Thyroid gland (tissue), 4 donors: ENCODE data around the gene AGBL1. TPM values are rescaled to one million over a fixed set of nuclear protein-coding genes. Genes with fewer than 3 reads are reported as not detected.

Experiments used
- DNase-seq, 2 donors: peaks; one replicate each; pipeline ENCODE4 v3.0.0-alpha.2; 2019
- H3K27ac ChIP-seq, 3 donors: fragments of 200-600 bp; sonication (generic); 1 replicate in 2 of 3; 2 replicates in 1 of 3; pipeline ENCODE4 v1.5.1; 2016 to 2019; ENCODE audit warnings: mild to moderate bottlenecking in 1 of 3, moderate library complexity in 1 of 3
- H3K27me3 ChIP-seq: fragments of 200-600 bp; sonication (generic); one replicate; pipeline ENCODE4 v1.5.1; 2019
- H3K36me3 ChIP-seq, 2 donors: fragments of 200-600 bp; sonication (generic); one replicate each; pipeline ENCODE4 v1.5.1; 2016 to 2019
- H3K4me1 ChIP-seq, 2 donors: fragments of 200-600 bp; sonication (generic); one replicate each; pipeline ENCODE4 v1.5.1; 2017 to 2019
- H3K4me3 ChIP-seq, 3 donors: fragments of 200-600 bp; sonication (generic); replicated peaks in 1 of 3; 1 replicate in 2 of 3; 2 replicates in 1 of 3; pipeline ENCODE4 v1.5.1; 2016; ENCODE audit warnings: mild to moderate bottlenecking in 1 of 3
- H3K9me3 ChIP-seq: fragments of 200-600 bp; sonication (generic); one replicate; pipeline ENCODE4 v1.5.1; 2017
- CTCF ChIP-seq, 6 experiments: fragments of 200-600 bp in 3 of 6; fragments of 450-650 bp in 3 of 6; sonication (generic) in 3 of 6; IDR thresholded peaks; one replicate each; pipeline ENCODE4 v1.5.1; 2016 to 2019; ENCODE audit warnings: antibody characterized with exemption in 6 of 6, mild to moderate bottlenecking in 2 of 6, inconsistent platforms in 1 of 6, moderate library complexity in 1 of 6
- POLR2A ChIP-seq, 2 donors: fragments of 450-650 bp; IDR thresholded peaks; one replicate each; pipeline ENCODE4 v1.6.1; 2017; ENCODE audit warnings: antibody characterized with exemption in 2 of 2, mild to moderate bottlenecking in 2 of 2, moderate library complexity in 1 of 2
- WGBS, 2 donors: methylation state at CpG; one replicate each; pipeline ENCODE4 v1.1.5; 2017; 5-methylcytosine and 5-hydroxymethylcytosine counted together
- intact Hi-C: fragments of 100-400 bp; cut with DNase I; formaldehyde crosslinking; loops from one replicate; pipeline ENCODE4 v1.15.1; 2023
- total RNA-seq, 4 donors: library from RNA; depleted of rRNA; stranded (reverse); fragments of >200 nt; gene quantifications; one replicate each; pipeline ENCODE4 v1.2.3, GENCODE V29; 2016

AGBL1 gene
- total RNA-seq, 4 donors from 2014 or later, result not detected

- H3K4me3 ChIP-seq, result no peak overlapping the region
- H3K27me3 ChIP-seq, result no peaks in the 10 kb centered on the region
- DNase-seq, result no peak
- H3K9me3 ChIP-seq, result no peaks in the 10 kb centered on the region
- no peak overlapping the region for H3K27ac ChIP-seq
- no peaks in the 10 kb centered on the region for H3K4me1 ChIP-seq
- H3K36me3 ChIP-seq, result no peaks in the 10 kb centered on the region
- no peak for TF ChIP-seq POLR2A (IDR thresholded peaks at IDR 0.05)
- intact Hi-C loops, result no loop called here
- 69 to 86% methylated on average over 1 of the region's 1 CpG for WGBS, 2 donors
Observed at GRCh38 chr15:86154705-86155104, 75.0 kb downstream of the AGBL1 start.

- Histone ChIP-seq H3K4me3 (no peak overlapping the region), H3K27me3 (no peaks in the 10 kb centered on the region), H3K36me3 (no peaks in the 10 kb centered on the region), H3K9me3 (no peaks in the 10 kb centered on the region), H3K27ac (no peak overlapping the region), H3K4me1 (no peaks in the 10 kb centered on the region)
- 70 to 79% methylated on average over 3 of the region's 3 CpGs for WGBS, 2 donors
- intact Hi-C loops, result no loop called here
- DNase-seq, result no peak
- TF ChIP-seq CTCF (IDR thresholded peaks at IDR 0.05) (no peak), POLR2A (IDR thresholded peaks at IDR 0.05) (no peak)
Observed at GRCh38 chr15:86155551-86155950, 75.9 kb downstream of the AGBL1 start.

GRCh38 chr15:86157606-86158293 lies 78.1 kb downstream of the AGBL1 start:
- no peak for TF ChIP-seq CTCF (IDR thresholded peaks at IDR 0.05)
- no peak for TF ChIP-seq POLR2A (IDR thresholded peaks at IDR 0.05)
- no peaks in the 10 kb centered on the region for H3K27me3 ChIP-seq
- H3K4me3 ChIP-seq, result no peak overlapping the region
- H3K4me1 ChIP-seq, result no peaks in the 10 kb centered on the region
- H3K9me3 ChIP-seq, result no peaks in the 10 kb centered on the region
- 65 to 81% methylated on average over 6 of the region's 6 CpGs for WGBS, 2 donors
- intact Hi-C loops, result no loop called here
- no peak for DNase-seq
- H3K27ac ChIP-seq, result no peak overlapping the region
- H3K36me3 ChIP-seq, result no peaks in the 10 kb centered on the region

GRCh38 chr15:86159468-86159867 lies 79.8 kb downstream of the AGBL1 start:
- H3K27me3 ChIP-seq, result no peaks in the 10 kb centered on the region
- no peak overlapping the region for H3K27ac ChIP-seq
- TF ChIP-seq POLR2A (IDR thresholded peaks at IDR 0.05) (no peak), CTCF (IDR thresholded peaks at IDR 0.05) (no peak)
- intact Hi-C loops, result no loop called here
- no peak overlapping the region for H3K4me3 ChIP-seq
- no peaks in the 10 kb centered on the region for H3K9me3 ChIP-seq
- no peaks in the 10 kb centered on the region for H3K36me3 ChIP-seq
- no peak for DNase-seq
- H3K4me1 ChIP-seq, result no peaks in the 10 kb centered on the region
- WGBS, 2 donors, result 78 to 84% methylated on average over 3 of the region's 3 CpGs

GRCh38 chr15:86161250-86161649 lies 81.6 kb downstream of the AGBL1 start:
- WGBS, 2 donors, result 83 to 89% methylated on average over 5 of the region's 5 CpGs
- H3K4me1 ChIP-seq, result no peaks in the 10 kb centered on the region

More at GRCh38 chr15:86161250-86161649, 81.6 kb downstream of the AGBL1 start:
- intact Hi-C loops, result no loop called here
- Histone ChIP-seq H3K4me3 (no peak overlapping the region), H3K36me3 (no peaks in the 10 kb centered on the region), H3K9me3 (no peaks in the 10 kb centered on the region), H3K27ac (no peak overlapping the region), H3K27me3 (no peaks in the 10 kb centered on the region)
- DNase-seq, result no peak
- TF ChIP-seq CTCF (IDR thresholded peaks at IDR 0.05) (no peak), POLR2A (IDR thresholded peaks at IDR 0.05) (no peak)
